Fibroblast of skin of right biceps (primary cell): ENCODE measurements around the gene ANKRD11.
"Not testable (repeated sequence)": the region's sequence is repeated elsewhere in the genome, so short reads cannot be mapped to it uniquely, and the experiment has no call there.

ENCODE experiments used
- DNase-seq: peaks from one replicate; pipeline ENCODE4 v3.0.0-alpha.2; 2013

ANKRD11 gene

GRCh38 chr16:89426736-89427530 is 63.4 kb downstream of the ANKRD11 start:
- peak; percentile 63 for DNase-seq

GRCh38 chr16:89425523-89425922 is 64.8 kb downstream of the ANKRD11 start:
- DNase-seq, result no peak

- DNase-seq, result no peak
Measured at GRCh38 chr16:89423681-89424260, 66.6 kb downstream of the ANKRD11 start.

GRCh38 chr16:89422905-89423630 is 67.3 kb downstream of the ANKRD11 start:
- DNase-seq, result peak; percentile 74

DNA sequence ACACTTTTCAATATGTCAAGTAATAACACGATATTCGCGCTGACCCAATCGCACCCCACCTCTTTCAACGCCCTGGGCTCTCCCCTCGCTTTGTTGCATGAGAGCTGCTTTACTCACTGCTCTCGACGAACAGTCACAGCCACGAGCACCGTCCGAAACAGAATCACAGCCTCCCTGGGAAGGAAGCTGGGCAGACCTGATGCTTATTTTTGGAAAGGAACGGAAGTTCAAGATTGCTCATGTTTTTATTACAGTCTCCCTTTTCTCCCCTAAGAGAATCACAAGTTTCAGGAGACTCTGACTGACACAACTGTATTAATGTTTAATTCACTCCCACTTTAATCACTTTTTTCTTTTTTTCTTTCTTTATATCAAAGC is 67.8 kb downstream of the ANKRD11 start:
- peak; percentile 39 for DNase-seq

DNA sequence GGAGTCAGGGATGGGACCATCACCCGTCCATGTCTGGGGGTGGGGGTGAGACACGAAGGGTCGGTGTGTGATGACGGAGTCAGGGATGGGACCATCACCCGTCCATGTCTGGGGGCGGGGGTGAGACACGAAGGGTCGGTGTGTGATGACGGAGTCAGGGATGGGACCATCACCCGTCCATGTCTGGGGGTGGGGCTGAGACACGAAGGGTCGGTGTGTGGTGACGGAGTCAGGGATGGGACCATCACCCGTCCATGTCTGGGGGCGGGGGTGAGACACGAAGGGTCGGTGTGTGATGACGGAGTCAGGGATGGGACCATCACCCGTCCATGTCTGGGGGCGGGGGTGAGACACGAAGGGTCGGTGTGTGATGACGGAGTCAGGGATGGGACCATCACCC is 69.1 kb downstream of the ANKRD11 start:
- DNase-seq, result not testable (repeated sequence)

DNA sequence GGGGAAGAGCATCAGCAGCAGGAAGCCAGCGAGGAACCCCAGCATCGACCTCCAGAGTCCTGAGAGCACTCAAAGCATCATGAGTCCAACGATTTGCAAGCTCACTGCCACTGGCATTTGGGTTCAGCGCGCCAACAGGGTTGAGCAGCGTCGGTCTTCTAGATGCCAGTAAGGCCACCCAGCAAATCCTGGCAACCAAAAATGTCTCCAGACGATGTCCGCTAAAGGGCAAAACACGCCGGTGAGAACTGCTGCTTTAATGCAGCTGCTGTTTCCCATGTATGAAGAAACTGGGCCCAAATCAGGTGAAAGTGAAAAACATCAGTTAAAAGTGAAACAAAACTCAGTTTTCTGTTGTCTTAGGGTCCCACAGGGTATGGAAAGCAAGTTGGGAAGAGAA is 70.2 kb downstream of the ANKRD11 start:
- no peak for DNase-seq

DNA sequence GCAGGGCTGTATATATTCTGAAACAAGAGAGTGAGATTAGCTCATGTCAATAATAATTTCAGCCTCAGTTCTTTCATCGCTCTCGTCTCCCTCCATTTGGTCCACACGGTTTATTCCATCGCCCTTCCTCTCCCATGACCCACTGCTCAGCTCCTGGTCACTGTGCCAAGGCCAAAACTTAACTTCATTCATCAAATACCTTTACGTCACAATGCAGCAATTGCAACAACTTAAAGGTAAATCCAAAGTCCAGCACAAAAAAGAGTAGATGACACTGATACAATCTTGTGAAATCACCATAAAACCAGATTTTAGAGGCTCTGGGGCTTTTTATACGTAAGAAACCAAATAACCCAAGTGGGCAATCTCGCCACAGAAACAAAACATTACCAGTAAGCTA is 72.0 kb downstream of the ANKRD11 start:
- no peak for DNase-seq

DNA sequence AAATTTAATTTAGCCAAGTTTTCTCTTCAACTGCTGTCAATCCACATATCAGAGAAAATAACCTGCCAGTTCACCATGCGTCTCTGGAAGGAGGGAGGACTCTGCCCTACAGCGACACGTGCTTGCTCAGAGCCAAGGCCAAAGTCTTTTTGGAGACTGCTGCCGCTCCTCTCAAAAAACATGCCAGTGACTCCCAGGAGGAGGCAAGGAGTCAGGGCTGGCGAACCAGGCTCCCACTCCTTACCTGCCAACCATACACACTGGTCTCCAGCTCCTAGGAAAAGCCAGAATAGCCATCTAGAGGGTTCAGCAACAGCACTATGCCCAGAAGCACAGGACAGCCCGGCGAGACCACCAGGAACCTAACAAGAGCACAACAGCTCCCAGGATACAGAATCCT is 73.0 kb downstream of the ANKRD11 start:
- DNase-seq, result no peak

DNA sequence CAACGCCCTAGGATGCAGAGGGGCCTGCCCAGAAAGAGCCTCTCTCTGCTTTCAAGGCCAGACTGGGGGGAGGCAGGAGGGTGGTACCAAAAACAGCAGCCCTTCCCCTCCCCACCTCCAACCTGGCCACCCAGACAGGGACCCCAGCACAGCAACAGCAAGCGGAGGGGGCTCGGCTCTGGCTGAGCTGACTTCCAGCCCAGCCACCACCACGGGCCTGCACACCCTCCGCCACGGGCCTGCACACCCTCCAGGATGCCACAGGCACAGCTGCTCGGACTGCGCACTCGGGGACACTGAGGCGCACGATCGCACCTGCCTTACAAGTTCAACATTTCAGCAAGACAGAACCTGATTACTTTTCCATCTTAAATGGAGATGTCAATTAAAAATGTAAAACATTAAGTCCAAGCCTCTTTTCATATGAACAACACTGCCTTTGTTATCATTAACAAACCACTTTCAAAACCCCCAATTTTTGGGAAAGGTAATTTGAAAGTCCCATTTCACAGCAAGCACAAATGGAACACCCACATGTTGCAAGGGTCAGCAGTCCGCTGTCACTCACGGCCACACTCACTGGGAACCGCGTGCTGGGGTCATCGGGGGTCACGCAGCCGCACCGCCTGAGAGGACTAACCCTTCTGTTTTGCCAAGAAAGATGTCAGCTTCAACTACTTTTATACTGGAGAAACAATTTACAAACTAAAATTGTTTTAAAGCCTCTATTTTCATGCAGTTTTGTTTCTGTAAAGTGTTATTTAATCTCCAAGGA is 76.4 kb downstream of the ANKRD11 start:
- no peak for DNase-seq

- no peak for DNase-seq
Measured at GRCh38 chr16:89412811-89413210, 77.5 kb downstream of the ANKRD11 start.

DNA sequence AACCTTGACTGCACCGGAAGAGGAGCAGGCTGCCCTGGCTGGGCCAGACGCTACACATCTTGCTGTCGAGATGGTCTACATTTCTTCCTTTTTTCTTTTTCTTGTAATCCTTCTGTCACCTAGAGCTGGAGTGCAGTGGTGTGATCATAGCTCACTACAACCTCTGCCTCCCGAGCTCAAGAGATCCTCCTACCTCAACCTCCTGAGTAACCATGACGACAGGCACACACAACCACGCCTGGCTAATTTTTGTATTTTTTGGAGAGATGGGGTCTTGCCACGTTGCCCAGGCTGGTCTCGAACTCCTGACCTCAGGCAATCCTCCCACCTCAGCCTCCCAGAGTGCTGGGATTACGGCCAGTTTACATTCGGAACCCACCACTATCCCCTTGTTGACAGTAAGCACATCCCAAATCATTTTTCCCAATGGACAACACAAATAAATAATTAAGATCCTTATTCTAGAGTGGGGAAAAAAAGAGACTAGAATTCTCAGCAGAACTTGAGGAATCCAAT is 79.0 kb downstream of the ANKRD11 start:
- no peak for DNase-seq

DNA sequence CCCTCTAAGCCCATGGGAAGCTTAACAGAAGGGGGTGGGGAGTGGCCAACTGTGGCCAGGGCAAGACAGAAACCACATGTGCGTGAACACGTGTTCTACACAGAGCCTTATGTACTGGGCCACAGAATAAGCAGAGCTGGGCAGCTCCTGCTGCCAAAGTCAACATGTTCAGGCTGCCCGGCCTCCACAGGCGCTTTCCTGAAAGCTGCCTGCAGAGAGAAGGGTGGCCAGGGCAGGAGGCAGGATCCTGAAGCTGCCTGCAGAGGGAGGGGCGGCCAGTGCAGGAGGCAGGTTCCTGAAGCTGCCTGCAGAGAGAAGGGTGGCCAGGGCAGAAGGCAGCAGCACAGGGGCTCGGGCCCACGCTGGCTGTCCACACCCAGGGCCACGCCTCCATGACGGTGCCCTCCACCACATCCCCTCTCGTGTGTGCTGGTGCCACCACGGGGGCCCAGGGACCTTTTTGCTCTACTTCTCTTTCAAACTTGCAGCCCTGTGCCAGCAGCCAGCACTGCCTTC is 79.5 kb downstream of the ANKRD11 start:
- DNase-seq, result peak; percentile 56

GRCh38 chr16:89410322-89410721 is 80.0 kb downstream of the ANKRD11 start:
- DNase-seq, result no peak

- DNase-seq, result peak; percentile 26
Measured at GRCh38 chr16:89409161-89409711, 81.1 kb downstream of the ANKRD11 start.

- DNase-seq, result no peak
Measured at GRCh38 chr16:89408315-89408714, 82.0 kb downstream of the ANKRD11 start.

DNA sequence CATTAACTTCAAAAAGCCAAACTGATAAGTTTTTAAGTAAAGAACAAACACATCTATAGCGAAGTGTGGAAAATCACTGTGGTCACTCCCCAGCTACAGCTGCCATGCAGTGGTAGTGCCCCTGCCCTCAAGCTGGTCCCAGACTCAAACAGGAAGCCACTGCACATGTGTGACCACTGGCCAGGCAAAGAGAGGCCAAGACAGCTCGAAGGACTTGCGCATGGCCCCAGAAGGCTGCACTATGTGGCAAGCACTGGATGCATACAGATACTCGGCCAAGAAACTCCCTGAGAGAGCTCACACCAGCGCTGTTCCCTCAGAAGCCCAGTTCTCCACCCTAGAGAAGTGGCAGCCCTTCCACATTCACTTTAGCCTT is 82.4 kb downstream of the ANKRD11 start:
- DNase-seq, result no peak

DNA sequence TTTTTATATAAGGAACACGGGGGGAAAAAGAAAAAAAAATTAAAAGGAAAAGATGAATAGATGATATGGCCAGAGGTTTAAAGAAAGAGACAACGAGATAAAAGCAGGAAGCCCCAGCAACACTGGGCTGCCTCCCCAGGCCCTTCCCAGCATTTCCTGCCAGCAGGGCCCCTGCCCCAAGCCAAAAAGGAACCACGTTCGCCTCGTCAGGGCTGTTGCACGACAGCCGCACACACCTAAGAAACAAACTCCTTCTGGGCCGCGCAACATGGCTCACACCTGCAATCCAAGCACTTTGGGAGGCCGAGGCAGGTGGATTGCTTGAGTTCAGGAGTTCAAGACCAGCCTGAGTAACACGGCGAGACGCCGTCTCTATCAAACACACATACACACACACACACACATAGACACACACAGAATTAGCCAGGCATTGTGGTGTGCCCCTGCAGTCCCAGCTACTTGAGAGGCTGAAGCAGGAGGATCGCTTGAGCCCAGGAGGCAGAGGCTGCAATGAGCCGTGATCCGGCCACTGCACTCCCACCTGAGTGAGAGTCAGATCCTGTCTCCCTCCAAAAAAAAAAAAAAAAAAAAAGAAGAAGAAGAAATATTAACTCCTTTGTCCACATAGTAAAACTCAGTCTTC is 83.0 kb downstream of the ANKRD11 start:
- DNase-seq, result no peak

- no peak for DNase-seq
Measured at GRCh38 chr16:89406277-89406888, 84.0 kb downstream of the ANKRD11 start.

DNA sequence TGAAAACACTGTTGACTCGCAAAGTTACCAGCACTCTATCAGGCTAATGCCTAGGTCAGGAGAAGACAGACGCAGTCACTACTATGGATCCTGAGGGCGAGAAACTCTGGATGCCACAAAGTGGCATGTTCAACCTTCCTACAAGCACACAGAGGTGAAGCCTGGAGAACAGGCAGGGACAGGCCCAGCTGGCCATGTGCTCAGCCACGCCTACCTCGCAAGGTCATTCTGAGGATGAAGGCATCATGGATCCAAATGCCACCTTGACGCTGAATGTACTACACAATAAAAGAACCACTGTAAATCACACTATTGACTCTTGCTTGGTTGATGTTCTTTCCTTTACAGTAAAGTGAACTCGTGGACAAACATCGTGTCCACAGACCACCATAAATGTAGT is 85.8 kb downstream of the ANKRD11 start:
- no peak for DNase-seq

GRCh38 chr16:89402962-89403361 is 87.4 kb downstream of the ANKRD11 start:
- peak; percentile 37 for DNase-seq
